HG03575 (cell line): Measurements from ENCODE around the gene ZNF697.
"Not testable (repeated sequence)": the region's sequence is repeated elsewhere in the genome, so short reads cannot be mapped to it uniquely, and the experiment has no call there.

ENCODE experiments used
- ATAC-seq: cut with Tn5 transposase; IDR thresholded peaks from one replicate; pipeline ENCODE4 v1.9.1; 2021; ENCODE audit not compliant: unreplicated experiment, insufficient number of reproducible peaks, low FRiP score; ENCODE audit errors: extremely low read depth

The ZNF697 gene

GRCh38 chr1:119573886-119574285, 74.2 kb downstream of the ZNF697 start:
- no peak for ATAC-seq

- ATAC-seq, result not testable (repeated sequence)
These were observed 78.0 kb downstream of the ZNF697 start for GRCh38 chr1:119569930-119570622.
